ENCODE results near the gene MARK2.

Gene MARK2

GRCh38 chr11:63829823-63830489, 9.0 kb upstream of the MARK2 start:
- DNase-seq (ENCODE audit: low spot score) = peak; percentile 59

GRCh38 chr11:63831326-63831725, 7.6 kb upstream of the MARK2 start:
- no peak for DNase-seq (ENCODE audit: low spot score)

- peak; percentile 52 for DNase-seq (ENCODE audit: low spot score)
Observed at GRCh38 chr11:63832336-63832735, 6.6 kb upstream of the MARK2 start.

- no peak for DNase-seq (ENCODE audit: low spot score)
Observed at GRCh38 chr11:63833048-63833447, 5.9 kb upstream of the MARK2 start.

DNA sequence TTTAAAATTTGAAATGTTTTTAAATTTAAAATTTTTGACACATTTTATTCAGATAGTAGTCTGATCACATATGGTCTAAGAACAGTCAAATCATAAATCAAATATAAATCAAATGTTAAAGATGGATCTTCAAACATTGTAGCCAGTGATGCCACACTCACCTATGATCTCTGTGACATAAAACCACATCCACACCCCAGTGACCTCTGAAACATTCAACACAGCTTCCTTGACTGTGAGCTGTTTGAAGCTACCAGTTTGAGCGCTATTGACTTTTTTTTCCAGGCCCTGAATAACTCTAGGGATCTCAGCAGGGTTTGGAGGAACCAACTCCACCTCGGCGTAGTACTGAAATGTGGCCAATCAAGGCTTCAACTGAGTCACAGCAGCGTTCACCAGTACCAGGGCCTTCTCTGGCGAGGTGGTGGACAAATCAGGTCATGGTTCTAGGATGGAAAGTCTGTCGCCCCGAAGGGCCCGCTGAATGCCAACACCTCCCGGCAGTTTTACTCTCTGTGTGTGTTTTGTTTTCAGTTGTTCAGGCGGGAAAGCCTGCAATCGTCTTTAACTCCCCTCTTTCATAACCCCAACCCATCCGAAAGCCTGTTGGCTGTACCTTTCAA, 4.3 kb upstream of the MARK2 start:
- DNase-seq (ENCODE audit: low spot score) = no peak

DNA sequence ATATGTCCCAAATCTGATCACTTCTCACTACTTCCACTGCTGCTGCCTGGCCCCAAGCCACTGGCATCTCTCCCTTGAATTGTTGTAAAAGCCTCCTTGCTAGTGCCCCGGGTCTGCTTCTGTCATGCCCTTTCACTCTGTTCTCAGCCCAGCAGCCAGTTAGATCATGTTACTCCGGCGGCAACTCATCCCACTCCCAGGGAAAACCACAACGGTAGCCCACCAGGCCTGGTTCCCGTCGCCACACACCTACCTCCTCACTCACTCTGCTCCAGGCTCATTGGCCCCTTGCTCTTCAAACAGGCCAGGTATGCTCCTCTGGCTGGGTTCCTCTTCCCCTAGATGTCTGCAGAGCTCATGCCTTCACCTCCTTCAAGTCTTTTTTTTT, 3.8 kb upstream of the MARK2 start:
- DNase-seq (ENCODE audit: low spot score) = no peak

GRCh38 chr11:63837027-63837688, 1.8 kb upstream of the MARK2 start:
- DNase-seq (ENCODE audit: low spot score) = peak; percentile 87

GRCh38 chr11:63837739-63838138, 1.2 kb upstream of the MARK2 start:
- DNase-seq (ENCODE audit: low spot score) = no peak

DNA sequence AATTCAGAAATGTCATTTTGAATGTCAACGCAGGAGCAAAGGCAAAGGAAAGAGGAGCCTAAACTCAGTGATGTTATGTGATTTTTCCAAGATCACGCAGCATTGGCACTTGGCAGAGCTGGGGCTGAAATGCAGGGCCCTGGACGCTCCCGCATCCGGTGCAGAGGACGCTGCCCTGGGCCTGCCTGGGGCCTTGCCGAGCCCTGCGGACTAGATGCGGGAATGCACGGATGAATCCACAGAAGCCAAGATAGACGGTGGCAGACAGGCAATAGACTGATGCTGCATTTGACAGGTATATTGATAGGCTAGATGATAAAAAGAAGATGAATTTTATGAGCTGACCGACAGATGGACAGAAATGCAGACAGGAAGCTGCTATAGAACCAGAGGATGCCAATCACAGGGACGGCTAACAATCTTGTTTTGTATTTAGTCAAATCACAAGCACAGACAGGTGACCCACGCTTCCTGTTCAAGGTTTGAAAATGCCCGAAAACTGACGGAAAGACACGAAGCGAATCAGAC, 696 bp upstream of the MARK2 start:
- no peak for DNase-seq (ENCODE audit: low spot score)

DNA sequence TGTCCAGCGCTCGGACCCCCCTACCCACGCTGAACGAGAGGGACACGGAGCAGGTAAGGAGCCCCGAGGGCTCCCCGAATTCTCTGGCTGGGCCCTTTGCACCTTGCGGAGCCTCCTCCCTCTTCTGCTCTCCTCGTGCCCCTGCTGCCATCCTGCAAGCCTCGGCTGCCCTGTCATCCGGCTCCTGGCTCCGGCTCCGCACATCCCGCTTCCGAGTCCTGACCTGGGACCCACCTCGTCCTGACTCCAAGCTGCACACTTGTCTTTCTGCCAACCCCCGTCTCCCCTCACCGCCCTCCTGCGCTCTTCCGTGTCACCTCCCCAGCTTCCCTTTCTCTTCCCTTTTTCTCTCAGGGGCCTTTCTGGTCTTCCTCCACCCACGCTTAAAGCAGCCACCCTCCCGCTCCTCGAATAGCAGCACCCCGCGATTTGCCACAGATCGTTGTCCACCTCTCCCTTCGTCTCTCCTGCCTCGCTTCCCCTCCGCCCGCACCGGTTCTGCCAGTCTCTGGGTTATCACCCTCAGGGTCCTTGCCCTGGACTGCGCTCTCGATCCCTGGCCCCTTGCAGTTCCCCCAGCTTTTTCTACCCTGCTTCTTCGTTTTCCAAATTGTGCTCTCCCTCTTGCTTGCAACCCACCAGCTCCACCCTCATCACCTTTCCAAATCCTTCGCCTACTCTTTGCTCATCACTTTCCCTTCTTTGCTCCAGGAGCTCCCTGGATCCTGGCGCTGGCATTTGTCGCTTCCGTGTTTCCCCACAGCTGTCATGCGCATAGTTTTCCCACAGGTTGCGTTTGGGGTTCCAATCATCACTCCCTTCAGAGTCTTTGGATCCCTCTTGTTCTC, 822 bp downstream of the MARK2 start:
- peak; percentile 55 for DNase-seq (ENCODE audit: low spot score)

- peak; percentile 31 for DNase-seq (ENCODE audit: low spot score)
Observed at GRCh38 chr11:63840356-63841060, 1.6 kb downstream of the MARK2 start.

GRCh38 chr11:63841554-63841953, 2.6 kb downstream of the MARK2 start:
- no peak for DNase-seq (ENCODE audit: low spot score)

DNA sequence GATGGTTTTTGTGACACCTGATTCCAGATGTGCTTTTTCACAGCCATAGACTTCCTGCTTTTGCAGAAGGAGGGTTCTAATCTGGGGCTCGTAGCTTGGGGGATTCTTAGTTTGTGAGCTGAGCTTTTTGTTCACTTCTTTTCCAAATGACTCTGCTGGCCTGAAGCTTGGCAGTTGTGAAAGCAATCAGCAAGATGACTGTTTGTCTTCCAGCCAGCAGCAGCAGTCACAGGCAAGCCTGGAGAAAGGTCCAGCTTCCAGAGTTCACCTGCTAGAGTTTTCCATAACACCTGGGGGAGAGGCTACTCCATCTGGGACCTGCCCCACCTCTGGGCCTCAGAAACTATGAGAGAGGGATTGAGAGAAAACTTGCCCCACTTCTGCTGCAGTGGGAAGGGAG, 4.1 kb downstream of the MARK2 start:
- no peak for DNase-seq (ENCODE audit: low spot score)

DNA sequence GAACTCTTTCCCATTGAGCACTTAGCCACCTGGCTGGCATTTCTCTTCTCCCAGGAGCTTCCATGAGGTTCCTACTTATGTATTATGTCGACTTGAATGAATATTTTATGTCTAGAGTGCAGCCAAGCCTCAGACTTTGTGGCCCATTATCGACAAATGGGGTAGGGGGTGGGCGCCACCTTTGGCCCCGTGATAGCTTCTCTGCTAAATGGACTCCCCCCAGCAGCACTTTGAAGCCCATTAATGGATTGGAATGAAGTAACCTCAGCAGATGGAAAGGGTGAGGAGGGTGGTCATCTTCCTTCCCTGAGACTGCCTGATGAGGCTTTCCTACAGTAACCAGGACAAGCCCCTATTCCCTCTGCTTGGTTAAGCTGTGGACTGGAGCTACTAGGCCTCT, 5.9 kb downstream of the MARK2 start:
- no peak for DNase-seq (ENCODE audit: low spot score)

DNA sequence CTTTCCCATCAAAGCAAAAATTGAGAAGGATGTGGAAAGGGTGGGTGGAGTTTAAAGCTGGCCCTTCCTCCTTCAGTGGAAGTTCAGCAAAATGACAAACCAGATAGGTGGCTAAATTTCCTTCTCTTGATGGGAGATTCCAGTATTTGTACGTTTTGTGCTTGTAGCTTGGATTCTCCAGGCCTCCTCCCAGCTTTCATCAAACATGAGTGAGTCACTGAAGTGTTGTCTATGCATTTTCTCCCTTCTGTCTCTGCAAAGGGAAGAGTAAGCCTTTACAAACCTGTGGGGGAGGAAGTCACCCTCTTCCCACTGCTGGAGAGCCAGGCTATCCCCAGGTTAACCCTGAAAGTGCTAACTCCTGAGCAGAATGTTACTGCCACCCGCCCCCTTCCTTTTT, 6.4 kb downstream of the MARK2 start:
- no peak for DNase-seq (ENCODE audit: low spot score)

DNA sequence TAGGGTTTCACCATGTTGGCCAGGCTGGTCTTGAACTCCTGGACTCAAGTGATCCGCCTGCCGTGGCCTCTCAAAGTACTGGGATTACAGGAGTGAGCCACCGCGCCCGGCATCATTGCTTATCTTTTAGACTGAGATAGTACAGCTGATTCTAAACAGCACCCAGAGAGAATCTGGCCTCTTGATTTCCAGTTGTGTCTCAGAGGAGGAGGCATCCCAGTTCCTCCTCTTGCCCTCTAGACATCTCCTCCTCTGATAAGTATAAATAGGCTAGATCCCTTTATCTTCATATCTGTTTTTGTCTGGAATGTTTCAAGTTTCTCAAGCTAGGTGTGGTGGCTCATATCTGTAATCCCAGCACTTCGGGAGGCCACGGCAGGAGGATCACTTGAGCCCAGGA, 7.0 kb downstream of the MARK2 start:
- DNase-seq (ENCODE audit: low spot score) = no peak

DNA sequence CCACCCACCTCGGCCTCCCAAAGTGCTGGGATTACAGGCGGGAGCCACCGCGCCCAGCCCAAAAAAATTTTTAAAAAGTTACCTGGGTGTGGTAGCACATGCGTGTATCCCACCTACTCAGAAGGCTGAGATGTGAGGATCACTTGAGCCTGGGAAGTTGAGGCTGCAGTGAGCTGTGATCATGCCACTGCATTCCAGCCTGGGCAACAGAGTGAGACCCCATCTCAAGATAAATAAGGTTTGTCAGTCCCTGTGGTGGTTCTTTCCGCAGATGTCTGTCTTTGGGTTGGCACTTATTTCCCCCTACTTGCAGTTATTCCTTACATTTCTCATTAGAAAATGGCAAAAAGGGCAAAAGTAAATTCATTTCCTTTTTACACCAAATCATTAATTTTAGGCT, 8.0 kb downstream of the MARK2 start:
- DNase-seq (ENCODE audit: low spot score) = no peak

- DNase-seq (ENCODE audit: low spot score) = no peak
Observed at GRCh38 chr11:63847363-63847762, 8.5 kb downstream of the MARK2 start.

DNA sequence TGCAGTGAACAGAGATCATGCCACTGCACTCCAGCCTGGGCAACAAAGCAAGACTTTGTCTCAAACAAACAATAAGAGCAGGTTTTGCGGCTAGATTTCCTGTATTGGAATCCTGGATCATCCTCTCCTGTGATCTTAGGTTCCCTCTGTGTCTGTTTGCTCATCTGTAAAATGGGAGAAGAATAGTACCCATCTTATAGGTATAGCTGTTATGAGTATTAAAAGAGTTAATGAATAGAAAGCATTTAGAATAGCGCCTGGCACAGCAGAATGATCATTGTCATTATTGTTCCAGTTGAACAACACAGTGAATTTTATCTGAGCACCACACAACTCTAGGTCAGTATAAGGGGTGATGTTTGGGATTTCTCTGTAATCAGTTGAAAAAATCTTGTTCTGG, 10.8 kb downstream of the MARK2 start:
- DNase-seq (ENCODE audit: low spot score) = no peak

DNA sequence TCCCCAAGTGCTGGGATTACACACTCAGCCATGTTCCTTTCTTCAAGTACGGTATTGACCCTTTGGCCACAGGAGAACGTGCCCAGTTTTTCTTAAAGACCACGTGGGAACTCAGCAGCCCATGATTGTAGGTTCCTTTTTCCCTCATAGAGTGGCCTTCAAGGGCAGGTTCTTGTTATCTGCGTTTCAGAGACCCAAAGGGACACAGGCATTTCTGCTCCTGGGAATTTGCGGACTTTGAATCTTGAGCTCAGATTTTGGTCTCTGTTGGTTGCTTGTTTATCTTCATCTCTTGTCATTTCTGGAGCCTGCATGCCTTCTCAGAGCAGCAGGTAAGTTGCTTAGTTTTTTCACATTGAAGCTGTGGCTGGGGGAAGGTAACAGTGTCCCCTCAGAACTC, 12.0 kb downstream of the MARK2 start:
- no peak for DNase-seq (ENCODE audit: low spot score)

- DNase-seq (ENCODE audit: low spot score) = no peak
Observed at GRCh38 chr11:63851364-63851763, 12.5 kb downstream of the MARK2 start.

GRCh38 chr11:63853476-63853875, 14.6 kb downstream of the MARK2 start:
- DNase-seq (ENCODE audit: low spot score) = no peak

Measured in NAMALWA (cell line).